CD14-positive monocyte (primary cell): ENCODE measurements around the gene ARHGEF7. TPM values are rescaled to one million over a fixed set of nuclear protein-coding genes. Genes with fewer than 3 reads are reported as not detected.

Experiments
- DNase-seq, 3 donors: peaks; one replicate each; pipeline ENCODE4 v3.0.0-alpha.2; 2011 to 2022
- H2AFZ ChIP-seq: 2 replicates; pipeline ENCODE4 v1.6.0; 2012; ENCODE audit warnings: mild to moderate bottlenecking, low read depth, low read length, inconsistent platforms; ENCODE audit not compliant: insufficient read depth, poor library complexity, severe bottlenecking
- H3K27ac ChIP-seq, 2 donors: 1 replicate in 1 of 2; 2 replicates in 1 of 2; pipeline ENCODE4 v1.5.1; 2012 to 2013; ENCODE audit warnings: low read length in 2 of 2, control low read depth in 1 of 2, inconsistent platforms in 1 of 2, low read depth in 1 of 2, mild to moderate bottlenecking in 1 of 2
- H3K27me3 ChIP-seq, 2 donors: one replicate each; pipeline versions ENCODE4 v1.6.0 to v1.6.1; 2011 to 2013; ENCODE audit warnings: low read length in 2 of 2; ENCODE audit not compliant: control insufficient read depth in 2 of 2, insufficient read depth in 2 of 2
- H3K36me3 ChIP-seq, 2 donors: replicated peaks in 1 of 2; 1 replicate in 1 of 2; 2 replicates in 1 of 2; pipeline versions ENCODE4 v1.5.1 to v1.6.1; 2012 to 2013; ENCODE audit warnings: low read length in 2 of 2, control low read depth in 1 of 2, inconsistent platforms in 1 of 2, mild to moderate bottlenecking in 1 of 2; ENCODE audit not compliant: insufficient read depth in 2 of 2, control insufficient read depth in 1 of 2
- H3K4me1 ChIP-seq, 2 donors: 1 replicate in 1 of 2; 2 replicates in 1 of 2; pipeline versions ENCODE4 v1.5.1 to v1.6.1; 2012 to 2013; ENCODE audit warnings: low read length in 2 of 2, control low read depth in 1 of 2, inconsistent platforms in 1 of 2, mild to moderate bottlenecking in 1 of 2, moderate library complexity in 1 of 2; ENCODE audit not compliant: insufficient read depth in 2 of 2, control insufficient read depth in 1 of 2
- H3K4me2 ChIP-seq: replicated peaks from 2 replicates; pipeline ENCODE3; 2012; ENCODE audit warnings: low read length, moderate library complexity, mild to moderate bottlenecking; ENCODE audit not compliant: poor library complexity, severe bottlenecking; ENCODE audit errors: extremely low read depth
- H3K4me3 ChIP-seq, 3 experiments: fragments of 200-600 bp in 1 of 3; sonication (generic) in 1 of 3; replicated peaks in 1 of 3; 1 replicate in 2 of 3; 2 replicates in 1 of 3; pipeline ENCODE4 v1.5.1; 2011 to 2013; ENCODE audit warnings: low read length in 3 of 3, mild to moderate bottlenecking in 3 of 3, control low read depth in 2 of 3, low read depth in 2 of 3, inconsistent platforms in 1 of 3, moderate library complexity in 1 of 3
- H3K79me2 ChIP-seq: 2 replicates; pipeline ENCODE4 v1.6.0; 2012; ENCODE audit warnings: mild to moderate bottlenecking, control low read depth, inconsistent platforms, low read length, moderate library complexity; ENCODE audit not compliant: insufficient read depth
- H3K9ac ChIP-seq: 2 replicates; pipeline ENCODE4 v1.6.0; 2017; ENCODE audit warnings: low read length, mild to moderate bottlenecking; ENCODE audit not compliant: insufficient read depth, poor library complexity, severe bottlenecking
- H3K9me3 ChIP-seq, 2 donors: replicated peaks in 1 of 2; 1 replicate in 1 of 2; 2 replicates in 1 of 2; pipeline versions ENCODE4 v1.5.1 to v1.6.1; 2012 to 2013; ENCODE audit warnings: low read length in 2 of 2, control low read depth in 1 of 2; ENCODE audit not compliant: control insufficient read depth in 1 of 2, insufficient read depth in 1 of 2
- H4K20me1 ChIP-seq: 2 replicates; pipeline ENCODE4 v1.6.0; 2012; ENCODE audit warnings: mild to moderate bottlenecking, low read length, control low read depth, moderate library complexity; ENCODE audit not compliant: insufficient read depth
- H3K27ac Mint-ChIP-seq, 7 donors: one replicate each; pipeline ENCODE4 v1.8.0; 2020; ENCODE audit warnings: mild to moderate bottlenecking in 7 of 7, mixed read lengths in 7 of 7, moderate library complexity in 6 of 7, inconsistent platforms in 2 of 7
- H3K27me3 Mint-ChIP-seq, 3 donors: one replicate each; pipeline ENCODE4 v1.8.0; 2021 to 2022; ENCODE audit warnings: low read depth in 3 of 3, mild to moderate bottlenecking in 3 of 3, mixed read lengths in 3 of 3, moderate library complexity in 3 of 3, inconsistent platforms in 1 of 3
- H3K36me3 Mint-ChIP-seq, 2 donors: one replicate each; pipeline ENCODE4 v1.8.0; 2020; ENCODE audit warnings: mixed read lengths in 2 of 2, inconsistent platforms in 1 of 2, mild to moderate bottlenecking in 1 of 2
- H3K4me1 Mint-ChIP-seq: one replicate; pipeline ENCODE4 v1.8.0; 2020; ENCODE audit warnings: mild to moderate bottlenecking, mixed read lengths
- H3K4me3 Mint-ChIP-seq, 2 donors: one replicate each; pipeline ENCODE4 v1.8.0; 2020; ENCODE audit warnings: mild to moderate bottlenecking in 2 of 2, mixed read lengths in 2 of 2, moderate library complexity in 1 of 2
- H3K9me3 Mint-ChIP-seq, 7 donors: one replicate each; pipeline ENCODE4 v1.8.0; 2020 to 2022; ENCODE audit warnings: mixed read lengths in 7 of 7, mild to moderate bottlenecking in 6 of 7, moderate library complexity in 6 of 7, inconsistent platforms in 2 of 7
- CTCF ChIP-seq: fragments of 200-600 bp; IDR thresholded peaks from one replicate; pipeline ENCODE4 v1.8.0; 2022; ENCODE audit warnings: antibody characterized with exemption, mild to moderate bottlenecking
- WGBS: methylation state at CpG from one replicate; pipeline ENCODE4 v1.1.5; 2013; ENCODE audit warnings: missing lambda C conversion rate; ENCODE audit not compliant: insufficient coverage; 5-methylcytosine and 5-hydroxymethylcytosine counted together
- intact Hi-C, 2 donors: fragments of 100-400 bp; cut with micrococcal nuclease; formaldehyde crosslinking; loops; one replicate each; pipeline versions ENCODE4 v1.15.0 to v1.15.1; 2023
- polyA plus RNA-seq, 3 donors: library from polyadenylated mRNA; depleted of rRNA in 1 of 3; unstranded in 2 of 3; stranded (reverse) in 1 of 3; fragments of 300-500 nt in 2 of 3; fragments of >200 nt in 1 of 3; fragmentation: Illumina TruSeq in 2 of 3; gene quantifications; 1 replicate in 2 of 3; 2 replicates in 1 of 3; pipeline ENCODE4 v1.2.3, GENCODE V29; 2012 to 2021

The ARHGEF7 gene
- polyA plus RNA-seq, 3 donors = 4.6 to 29.0 (median 6.1) TPM

- H3K36me3 ChIP-seq = peaks cover 74 to 97% of the 10 kb centered on the region in 2 donors
- H3K9me3 ChIP-seq = peaks cover 21 to 26% of the 10 kb centered on the region in 2 donors
- no peak for DNase-seq
- TF ChIP-seq CTCF = no peak
- H2AFZ ChIP-seq = no peak overlapping the region
- H3K27ac ChIP-seq = no peak overlapping the region
- H3K4me1 ChIP-seq = no peaks in the 10 kb centered on the region
- H4K20me1 ChIP-seq = no peaks in the 10 kb centered on the region
- no peaks in the 10 kb centered on the region for H3K4me1 Mint-ChIP-seq
- H3K79me2 ChIP-seq = no peaks in the 10 kb centered on the region
- H3K27ac Mint-ChIP-seq = no peak overlapping the region
- peaks cover 13 to 23% (median 19%) of the 10 kb centered on the region in 7 donors for H3K9me3 Mint-ChIP-seq
- H3K4me3 Mint-ChIP-seq = no peak overlapping the region
- intact Hi-C loops = no loop called here
- H3K4me3 ChIP-seq = no peak overlapping the region
- H3K36me3 Mint-ChIP-seq = peaks cover 83 to 90% of the 10 kb centered on the region in 2 donors
- WGBS = 99% methylated on average over 10 of the region's 12 CpGs
- H3K9ac ChIP-seq = no peak overlapping the region
- H3K27me3 ChIP-seq = no peaks in the 10 kb centered on the region
- H3K4me2 ChIP-seq = no peak overlapping the region
- H3K27me3 Mint-ChIP-seq = peaks cover 0 to 4% (median 2%) of the 10 kb centered on the region in 3 donors
Observed at GRCh38 chr13:111249637-111250360, 134.7 kb downstream of the ARHGEF7 start.

- H3K4me1 Mint-ChIP-seq = no peaks in the 10 kb centered on the region
- H3K27ac Mint-ChIP-seq = peak overlapping the region in 3 of 7 donors; percentile 2 to 20 (median 18)
- Histone ChIP-seq H3K4me1 (no peaks in the 10 kb centered on the region), H3K9me3 (peaks cover 34 to 38% of the 10 kb centered on the region in 2 donors), H3K27me3 (no peaks in the 10 kb centered on the region), H4K20me1 (no peaks in the 10 kb centered on the region), H3K79me2 (no peaks in the 10 kb centered on the region), H2AFZ (no peak overlapping the region), H3K36me3 (peaks cover 57 to 92% of the 10 kb centered on the region in 2 donors), H3K4me2 (no peak overlapping the region), H3K4me3 (no peak overlapping the region), H3K9ac (no peak overlapping the region), H3K27ac (no peak overlapping the region)
- intact Hi-C loops = no loop called here
- peaks cover 0 to 5% (median 4%) of the 10 kb centered on the region in 3 donors for H3K27me3 Mint-ChIP-seq
- TF ChIP-seq CTCF = no peak
- peaks cover 76 to 87% of the 10 kb centered on the region in 2 donors for H3K36me3 Mint-ChIP-seq
- DNase-seq = no peak
- 100% methylated on average over 4 of the region's 4 CpGs for WGBS
- H3K9me3 Mint-ChIP-seq = peaks cover 19 to 33% (median 28%) of the 10 kb centered on the region in 7 donors
- H3K4me3 Mint-ChIP-seq = no peak overlapping the region
Observed at GRCh38 chr13:111251646-111252445, 136.7 kb downstream of the ARHGEF7 start.
